Measurements from ENCODE around the gene KRT79.

DNA sequence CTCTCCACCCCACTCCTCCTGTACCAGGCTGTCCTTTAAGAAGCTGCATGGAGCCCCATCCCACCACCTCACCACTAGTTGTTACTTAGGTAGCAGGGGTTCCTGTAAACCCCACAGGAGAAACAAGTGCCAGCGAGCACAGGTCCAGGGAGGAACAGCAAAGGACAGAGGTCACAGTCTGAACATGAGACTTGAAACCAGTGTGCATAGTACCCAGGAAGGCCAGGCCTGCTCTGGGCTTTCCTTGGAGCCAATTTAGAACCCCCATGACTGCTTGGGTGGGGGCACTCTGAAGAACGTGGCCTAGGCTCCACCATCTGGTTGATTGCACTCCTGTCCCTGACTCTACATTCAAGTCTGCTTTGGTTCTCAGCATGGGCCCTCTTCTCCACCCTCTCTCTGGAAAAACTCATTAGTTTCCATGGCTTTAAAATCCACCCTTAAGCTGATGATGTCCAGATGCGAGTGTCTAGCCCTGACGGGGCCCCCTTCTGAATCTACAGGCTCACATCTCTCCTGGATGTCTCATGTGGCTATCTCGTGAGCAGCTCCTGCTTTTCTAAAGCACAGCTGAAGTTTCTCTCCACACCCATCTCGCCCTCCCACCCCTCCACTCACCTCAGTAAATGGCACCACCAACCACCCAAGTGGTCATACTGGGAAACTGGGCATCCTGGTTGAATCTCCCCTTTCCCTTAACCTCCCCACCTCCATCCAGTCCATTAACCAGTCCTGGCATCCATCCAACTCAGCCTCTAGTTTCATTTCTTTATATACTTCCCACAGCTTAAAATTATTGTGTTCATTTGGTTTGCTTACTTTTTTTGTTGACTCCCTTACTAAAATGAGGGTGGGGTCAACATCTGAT lies 46.6 kb downstream of the KRT79 start:
- TF ChIP-seq CTCF (IDR thresholded peaks at IDR 0.05) (no peak), POLR2A (IDR thresholded peaks at IDR 0.05) (no peak)

All from heart left ventricle (tissue), 13 donors.